Lung (tissue), 12 donors: ENCODE results near the gene SLC41A2. TPM values are rescaled to one million over a fixed set of nuclear protein-coding genes. Genes with fewer than 3 reads are reported as not detected.

Experiments
- ATAC-seq: fragments of 200-7000 bp; cut with Tn5 transposase; one replicate; pipeline ENCODE4 v1.9.1; 2020; ENCODE audit warnings: moderate number of reproducible peaks; ENCODE audit not compliant: insufficient read depth, low FRiP score
- DNase-seq, 3 donors: peaks; one replicate each; pipeline ENCODE4 v3.0.0-alpha.2; 2013 to 2017
- H3K27ac ChIP-seq, 2 donors: one replicate each; pipeline ENCODE4 v1.5.1; 2013; ENCODE audit warnings: mild to moderate bottlenecking in 2 of 2, moderate library complexity in 2 of 2, control low read depth in 1 of 2, inconsistent platforms in 1 of 2, low read depth in 1 of 2, low read length in 1 of 2
- H3K27me3 ChIP-seq, 3 donors: one replicate each; pipeline ENCODE4 v1.5.1; 2013; ENCODE audit warnings: low read length in 2 of 3; ENCODE audit not compliant: control insufficient read depth in 3 of 3, insufficient read depth in 3 of 3
- H3K36me3 ChIP-seq, 4 donors: one replicate each; pipeline ENCODE4 v1.5.1; 2013; ENCODE audit warnings: low read length in 4 of 4, mild to moderate bottlenecking in 1 of 4, moderate library complexity in 1 of 4; ENCODE audit not compliant: control insufficient read depth in 4 of 4, insufficient read depth in 4 of 4
- H3K4me1 ChIP-seq, 5 donors: one replicate each; pipeline ENCODE4 v1.5.1; 2013; ENCODE audit warnings: low read length in 5 of 5, mild to moderate bottlenecking in 2 of 5, moderate library complexity in 1 of 5; ENCODE audit not compliant: control insufficient read depth in 5 of 5, insufficient read depth in 5 of 5
- H3K4me3 ChIP-seq: one replicate; pipeline ENCODE4 v1.5.1; 2013; ENCODE audit warnings: mild to moderate bottlenecking, control low read depth, moderate library complexity
- H3K9ac ChIP-seq, 2 donors: one replicate each; pipeline ENCODE4 v1.5.1; 2013; ENCODE audit warnings: low read length in 2 of 2, control low read depth in 1 of 2; ENCODE audit not compliant: insufficient read depth in 1 of 2
- H3K9me3 ChIP-seq, 4 donors: one replicate each; pipeline ENCODE4 v1.5.1; 2013; ENCODE audit warnings: low read length in 3 of 4, mild to moderate bottlenecking in 1 of 4, moderate library complexity in 1 of 4; ENCODE audit not compliant: control insufficient read depth in 4 of 4, insufficient read depth in 3 of 4
- WGBS, 2 donors: extraction: QIAGEN DNeasy Blood & Tissue Kit; methylation state at CpG; one replicate each; pipeline ENCODE4 v1.1.7; 2013; 5-methylcytosine and 5-hydroxymethylcytosine counted together
- polyA plus RNA-seq, 2 donors: library from polyadenylated mRNA; stranded (reverse); fragments of 200-250 nt; gene quantifications; one replicate each; pipeline ENCODE4 v1.2.1, GENCODE V29; 2013
- total RNA-seq, 2 donors: library from RNA; depleted of rRNA in 1 of 2; stranded (reverse); fragments of >200 nt in 1 of 2; gene quantifications; one replicate each; pipeline ENCODE4 v1.2.1, GENCODE V29; 2014 to 2021
- TF ChIP-seq, protein P1 (sequence below): IDR thresholded peaks from 2 replicates; pipeline ENCODE4 v1.5.1; 2012; ENCODE audit warnings: mild to moderate bottlenecking; ENCODE audit errors: control extremely low read depth, extremely low read depth
- donor health status: control.
- donor health status: control.
- donor health status: Bipolar disorder and iron deficiency.
- donor health status: healthy.
- donor health status: DM: yes; HTN: yes; CAD: no.

SLC41A2 gene
- total and polyA plus RNA-seq, 4 donors = 6.2 to 64.7 (median 24.7) TPM

DNA sequence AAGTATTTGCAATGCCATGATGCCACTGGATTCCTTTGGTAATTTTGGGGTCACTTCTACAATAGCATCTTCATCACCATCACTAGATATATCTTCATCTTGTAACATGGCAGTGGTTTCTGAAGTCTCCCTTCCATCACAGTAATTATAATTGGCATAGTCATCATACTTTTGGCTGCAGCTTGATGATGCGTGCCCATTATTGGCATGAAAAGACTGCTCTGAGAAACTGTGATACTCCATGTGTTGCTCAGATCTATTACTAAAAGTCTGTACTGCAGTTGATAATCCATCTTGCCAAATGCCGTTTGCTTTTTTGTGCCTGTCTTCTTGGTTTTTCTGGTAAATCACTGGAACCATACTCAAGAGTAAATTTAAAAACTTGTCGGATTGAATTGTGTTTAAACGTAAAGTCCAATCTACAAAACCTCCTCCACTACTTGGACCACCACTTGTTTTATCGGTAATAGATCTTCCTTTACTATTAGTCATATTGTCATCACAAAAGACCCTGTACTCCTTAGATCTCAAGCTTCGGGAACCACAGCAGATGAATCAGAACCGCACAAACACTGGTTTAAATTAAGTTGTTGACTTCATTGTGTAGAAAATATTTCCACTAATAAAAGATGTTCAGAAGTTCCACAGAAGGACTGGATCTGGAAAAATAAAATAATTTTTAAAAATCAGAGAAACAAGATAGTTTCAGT, 29.9 kb downstream of the SLC41A2 start:
- no peaks in the 10 kb centered on the region for H3K4me1 ChIP-seq
- no peaks in the 10 kb centered on the region for H3K9me3 ChIP-seq
- ATAC-seq (no peak), DNase-seq (no peak)
- H3K27me3 ChIP-seq = no peaks in the 10 kb centered on the region
- no peak overlapping the region for H3K27ac ChIP-seq
- H3K9ac ChIP-seq = no peak overlapping the region
- H3K36me3 ChIP-seq = no peaks in the 10 kb centered on the region
- TF ChIP-seq, protein P1, sequence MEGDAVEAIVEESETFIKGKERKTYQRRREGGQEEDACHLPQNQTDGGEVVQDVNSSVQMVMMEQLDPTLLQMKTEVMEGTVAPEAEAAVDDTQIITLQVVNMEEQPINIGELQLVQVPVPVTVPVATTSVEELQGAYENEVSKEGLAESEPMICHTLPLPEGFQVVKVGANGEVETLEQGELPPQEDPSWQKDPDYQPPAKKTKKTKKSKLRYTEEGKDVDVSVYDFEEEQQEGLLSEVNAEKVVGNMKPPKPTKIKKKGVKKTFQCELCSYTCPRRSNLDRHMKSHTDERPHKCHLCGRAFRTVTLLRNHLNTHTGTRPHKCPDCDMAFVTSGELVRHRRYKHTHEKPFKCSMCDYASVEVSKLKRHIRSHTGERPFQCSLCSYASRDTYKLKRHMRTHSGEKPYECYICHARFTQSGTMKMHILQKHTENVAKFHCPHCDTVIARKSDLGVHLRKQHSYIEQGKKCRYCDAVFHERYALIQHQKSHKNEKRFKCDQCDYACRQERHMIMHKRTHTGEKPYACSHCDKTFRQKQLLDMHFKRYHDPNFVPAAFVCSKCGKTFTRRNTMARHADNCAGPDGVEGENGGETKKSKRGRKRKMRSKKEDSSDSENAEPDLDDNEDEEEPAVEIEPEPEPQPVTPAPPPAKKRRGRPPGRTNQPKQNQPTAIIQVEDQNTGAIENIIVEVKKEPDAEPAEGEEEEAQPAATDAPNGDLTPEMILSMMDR = no peak
- H3K4me3 ChIP-seq = no peak overlapping the region
- WGBS, 2 donors = 95 to 96% methylated on average over 7 of the region's 7 CpGs

DNA sequence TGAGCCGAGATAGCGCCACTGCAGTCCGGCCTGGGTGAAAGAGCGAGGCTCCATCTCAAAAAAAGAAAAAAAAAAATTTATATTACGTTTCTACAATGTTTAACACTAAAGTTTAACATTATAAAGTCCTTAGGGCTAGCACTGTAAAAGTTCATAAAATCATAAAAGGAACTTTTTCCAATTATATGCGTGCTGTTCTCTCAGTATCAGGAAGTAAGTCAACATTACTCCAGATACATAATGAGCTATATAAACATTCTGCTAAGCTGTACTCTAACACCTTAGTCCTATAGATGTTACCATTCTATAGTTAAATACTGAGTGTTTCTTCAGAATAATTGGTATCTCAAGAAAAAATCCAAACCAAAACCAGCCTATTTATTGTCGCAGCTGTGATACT, 32.6 kb downstream of the SLC41A2 start:
- Histone ChIP-seq H3K9me3 (peaks cover 0 to 3% (median 0%) of the 10 kb centered on the region in 4 donors), H3K27me3 (no peaks in the 10 kb centered on the region), H3K36me3 (no peaks in the 10 kb centered on the region), H3K27ac (no peak overlapping the region), H3K4me3 (no peak overlapping the region), H3K4me1 (no peaks in the 10 kb centered on the region), H3K9ac (no peak overlapping the region)
- TF ChIP-seq, protein P1 = no peak
- DNase-seq (no peak), ATAC-seq (no peak)
- 93 to 98% methylated on average over 7 of the region's 7 CpGs for WGBS, 2 donors

DNA sequence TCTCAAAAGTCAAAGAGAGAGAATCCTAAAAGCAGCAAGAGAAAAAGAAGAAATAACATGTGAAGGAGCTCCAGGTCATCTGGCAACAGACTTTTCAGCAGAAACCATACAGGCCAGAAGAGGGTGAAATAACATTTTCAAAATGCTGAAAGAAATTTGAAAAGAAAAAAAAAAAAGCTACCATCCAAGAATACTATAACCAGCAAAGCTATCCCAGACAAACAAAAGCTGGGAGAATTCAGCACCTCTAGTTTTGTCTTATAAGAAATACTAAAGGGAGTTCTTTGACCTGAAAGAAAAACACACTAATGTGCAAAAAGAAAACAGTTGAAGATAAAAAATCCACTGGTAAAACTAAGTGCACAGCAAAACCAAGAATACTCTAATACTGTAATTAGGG, 36.8 kb downstream of the SLC41A2 start:
- Histone ChIP-seq H3K27ac (no peak overlapping the region), H3K9me3 (peaks cover 0 to 3% (median 0%) of the 10 kb centered on the region in 4 donors), H3K4me1 (no peaks in the 10 kb centered on the region), H3K36me3 (no peaks in the 10 kb centered on the region), H3K9ac (no peak overlapping the region), H3K4me3 (no peak overlapping the region), H3K27me3 (no peaks in the 10 kb centered on the region)
- ATAC-seq = no peak
- TF ChIP-seq, protein P1 = no peak
- DNase-seq = no peak

DNA sequence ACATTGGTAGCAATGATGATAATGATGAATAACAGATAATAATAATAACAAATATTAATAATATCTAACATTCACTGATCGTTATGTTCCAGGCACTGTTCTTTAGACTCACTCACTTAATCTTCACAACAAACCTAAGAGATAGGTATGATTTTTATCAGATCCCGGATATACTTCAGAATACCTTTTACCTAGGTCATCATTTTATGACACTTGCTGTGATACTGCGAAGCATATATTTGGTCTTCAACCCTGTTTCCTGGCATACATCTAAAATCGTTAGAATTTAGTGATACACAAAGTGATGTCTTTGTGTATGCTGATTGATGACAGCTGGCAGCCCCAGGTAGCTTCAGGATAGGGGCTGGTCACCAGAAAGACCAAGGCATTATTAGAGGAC, 46.1 kb downstream of the SLC41A2 start:
- no peaks in the 10 kb centered on the region for H3K4me1 ChIP-seq
- DNase-seq (no peak), ATAC-seq (no peak)
- no peak overlapping the region for H3K9ac ChIP-seq
- no peak overlapping the region for H3K4me3 ChIP-seq
- H3K36me3 ChIP-seq = no peaks in the 10 kb centered on the region
- TF ChIP-seq, protein P1 = no peak
- H3K27ac ChIP-seq = no peak overlapping the region
- no peaks in the 10 kb centered on the region for H3K27me3 ChIP-seq
- no peaks in the 10 kb centered on the region for H3K9me3 ChIP-seq
- 92% methylated on average over 4 of the region's 4 CpGs for WGBS, 2 donors
